GM23338 (cell line): ENCODE data around the gene MAPK1.

Experiments
- CREB1 ChIP-seq: fragments of 250-450 bp; sonication (Bioruptor Pico); IDR thresholded peaks from 2 replicates; pipeline ENCODE4 v1.5.0; 2020; ENCODE audit warnings: low read depth, mild to moderate bottlenecking, moderate library complexity
- CTCF ChIP-seq, 2 experiments: fragments of 200-600 bp in 1 of 2; sonication (generic) in 1 of 2; conservative IDR thresholded peaks; 2 replicates each; pipeline versions ENCODE4 v1.5.1 to v1.6.1; 2016 to 2017; ENCODE audit warnings: antibody characterized with exemption in 2 of 2, low read depth in 2 of 2, mild to moderate bottlenecking in 2 of 2, moderate library complexity in 1 of 2
- EZH2 ChIP-seq: fragments of 200-600 bp; sonication (generic); IDR thresholded peaks from one replicate; pipeline ENCODE4 v1.8.0; 2017; ENCODE audit warnings: antibody characterized with exemption, mild to moderate bottlenecking, low read depth; ENCODE audit not compliant: unreplicated experiment
- POLR2AphosphoS5 ChIP-seq: IDR thresholded peaks from 2 replicates; pipeline ENCODE4 v1.6.1; 2016; ENCODE audit warnings: antibody characterized with exemption, low read depth
- ZNF114 ChIP-seq: fragments of 250-450 bp; sonication (Bioruptor Pico); IDR thresholded peaks from 2 replicates; pipeline ENCODE4 v1.5.0; 2020; ENCODE audit warnings: mild to moderate bottlenecking, moderate library complexity

- TF ChIP-seq POLR2AphosphoS5 (no peak), CTCF (conservative IDR thresholded peaks at IDR 0.05; ENCODE audit: low read depth in 2 of 2) (no peak), EZH2 (no peak), CREB1 (no peak), ZNF114 (CRISPR knock-in tag) (no peak)
Measured at GRCh38 chr22:21759646-21760376, 107.6 kb downstream of the MAPK1 start.
